HEK293 (cell line): Measurements from ENCODE around the gene LPIN1.
"Not testable (repeated sequence)": the region's sequence is repeated elsewhere in the genome, so short reads cannot be mapped to it uniquely, and the experiment has no call there.

Source experiments
- CTCF ChIA-PET: fragments of 350-600 bp; formaldehyde crosslinking; extraction: SDS; loops from one replicate; lab custom pipeline; 2021; ENCODE audit warnings: antibody characterized with exemption; lab: Yijun Ruan, JAX
- POLR2A ChIA-PET: fragments of 300-600 bp; formaldehyde crosslinking; extraction: SDS; loops from one replicate; lab custom pipeline; 2020; ENCODE audit warnings: antibody characterized with exemption, inconsistent platforms; lab: Yijun Ruan, JAX
- H3K27ac ChIP-seq: fragments of 200-500 bp; sonication (Bioruptor generic); 2 replicates; pipeline ENCODE4 v1.5.1; 2014; ENCODE audit warnings: low read depth, low read length, control low read depth, inconsistent platforms; ENCODE audit errors: extremely low read depth
- H3K36me3 ChIP-seq, 2 experiments: fragments of 200-500 bp in 1 of 2; sonication (Bioruptor generic) in 1 of 2; 1 replicate in 1 of 2; 2 replicates in 1 of 2; pipeline ENCODE4 v1.5.1; 2014 to 2017; ENCODE audit warnings: inconsistent platforms in 2 of 2, low read length in 2 of 2; ENCODE audit not compliant: control insufficient read depth in 2 of 2, insufficient read depth in 1 of 2
- H3K4me1 ChIP-seq: fragments of 200-500 bp; sonication (Bioruptor generic); 2 replicates; pipeline ENCODE4 v1.5.1; 2014; ENCODE audit warnings: mild to moderate bottlenecking, low read length, inconsistent platforms; ENCODE audit not compliant: control insufficient read depth, insufficient read depth
- H3K4me3 ChIP-seq: 2 replicates; pipeline ENCODE4 v1.5.1; 2011; ENCODE audit warnings: low read depth, mild to moderate bottlenecking, control low read depth, low read length, moderate library complexity
- H3K9me3 ChIP-seq: fragments of 200-500 bp; sonication (Bioruptor generic); 2 replicates; pipeline ENCODE4 v1.5.1; 2014; ENCODE audit warnings: low read depth, low read length, inconsistent platforms; ENCODE audit not compliant: control insufficient read depth, insufficient read depth
- GFI1B ChIP-seq: fragments of 450-650 bp; formaldehyde crosslinking; IDR thresholded peaks from 2 replicates; pipeline ENCODE4 v1.5.1; 2016; ENCODE audit warnings: missing biosample characterization, missing genetic modification characterization
- OSR2 ChIP-seq: fragments of 450-650 bp; formaldehyde crosslinking; IDR thresholded peaks from 2 replicates; pipeline ENCODE4 v1.5.1; 2016; ENCODE audit warnings: missing biosample characterization, missing genetic modification characterization
- RBAK ChIP-seq: fragments of 450-650 bp; formaldehyde crosslinking; IDR thresholded peaks from 2 replicates; pipeline ENCODE4 v1.5.1; 2016; ENCODE audit warnings: missing biosample characterization, missing genetic modification characterization
- ZBTB20 ChIP-seq: fragments of 450-650 bp; formaldehyde crosslinking; IDR thresholded peaks from 2 replicates; pipeline ENCODE4 v1.5.1; 2016; ENCODE audit warnings: missing biosample characterization, missing genetic modification characterization
- ZFP41 ChIP-seq: fragments of 450-650 bp; formaldehyde crosslinking; IDR thresholded peaks from 2 replicates; pipeline ENCODE4 v1.5.1; 2016; ENCODE audit warnings: missing biosample characterization, missing genetic modification characterization, borderline replicate concordance
- ZNF155 ChIP-seq: fragments of 450-650 bp; formaldehyde crosslinking; IDR thresholded peaks from 2 replicates; pipeline ENCODE4 v1.5.1; 2016; ENCODE audit warnings: missing biosample characterization, missing genetic modification characterization
- ZNF175 ChIP-seq: fragments of 450-650 bp; formaldehyde crosslinking; IDR thresholded peaks from 2 replicates; pipeline ENCODE4 v1.5.1; 2016; ENCODE audit warnings: missing biosample characterization, missing genetic modification characterization
- ZNF266 ChIP-seq: fragments of 450-650 bp; formaldehyde crosslinking; IDR thresholded peaks from 2 replicates; pipeline ENCODE4 v1.5.1; 2016; ENCODE audit warnings: missing biosample characterization, missing genetic modification characterization, low read depth
- ZNF391 ChIP-seq: fragments of 450-650 bp; formaldehyde crosslinking; IDR thresholded peaks from 2 replicates; pipeline ENCODE4 v1.5.1; 2016; ENCODE audit warnings: low read depth, missing biosample characterization, missing genetic modification characterization, borderline replicate concordance
- ZNF394 ChIP-seq: fragments of 450-650 bp; formaldehyde crosslinking; IDR thresholded peaks from 2 replicates; pipeline ENCODE4 v1.5.1; 2016; ENCODE audit warnings: missing biosample characterization, missing genetic modification characterization, mild to moderate bottlenecking, moderate library complexity, borderline replicate concordance
- ZNF423 ChIP-seq: fragments of 450-650 bp; formaldehyde crosslinking; IDR thresholded peaks from 2 replicates; pipeline ENCODE4 v1.5.1; 2016; ENCODE audit warnings: missing biosample characterization, missing genetic modification characterization
- ZNF558 ChIP-seq: fragments of 450-650 bp; formaldehyde crosslinking; IDR thresholded peaks from 2 replicates; pipeline ENCODE4 v1.5.1; 2016; ENCODE audit warnings: missing biosample characterization, missing genetic modification characterization
- ZNF664 ChIP-seq: fragments of 450-650 bp; formaldehyde crosslinking; IDR thresholded peaks from 2 replicates; pipeline ENCODE4 v1.5.1; 2016; ENCODE audit warnings: missing biosample characterization, missing genetic modification characterization
- ZNF707 ChIP-seq: fragments of 450-650 bp; formaldehyde crosslinking; IDR thresholded peaks from 2 replicates; pipeline ENCODE4 v1.5.1; 2016; ENCODE audit warnings: missing biosample characterization, missing genetic modification characterization
- ZNF791 ChIP-seq: fragments of 450-650 bp; formaldehyde crosslinking; IDR thresholded peaks from 2 replicates; pipeline ENCODE4 v1.5.1; 2016; ENCODE audit warnings: missing biosample characterization, missing genetic modification characterization
- ZSCAN23 ChIP-seq: fragments of 450-650 bp; formaldehyde crosslinking; IDR thresholded peaks from 2 replicates; pipeline ENCODE4 v1.5.1; 2016; ENCODE audit warnings: missing biosample characterization, missing genetic modification characterization
- TF ChIP-seq, protein P1 (sequence below): fragments of 450-650 bp; formaldehyde crosslinking; IDR thresholded peaks from 2 replicates; pipeline ENCODE4 v1.5.1; 2016; ENCODE audit warnings: missing biosample characterization, missing genetic modification characterization
- TF ChIP-seq, protein P2 (sequence below): fragments of 450-650 bp; formaldehyde crosslinking; IDR thresholded peaks from 2 replicates; pipeline ENCODE4 v1.5.1; 2017; ENCODE audit warnings: missing biosample characterization, missing genetic modification characterization
- TF ChIP-seq, protein P3 (sequence below): fragments of 450-650 bp; formaldehyde crosslinking; IDR thresholded peaks from 2 replicates; pipeline ENCODE4 v1.5.0; 2017; ENCODE audit warnings: missing biosample characterization, missing genetic modification characterization, borderline replicate concordance
- TF ChIP-seq, protein P4 (sequence below): fragments of 450-650 bp; formaldehyde crosslinking; IDR thresholded peaks from 2 replicates; pipeline ENCODE4 v1.5.1; 2017; ENCODE audit warnings: missing biosample characterization, mild to moderate bottlenecking, missing genetic modification characterization, moderate library complexity

Gene LPIN1

GRCh38 chr2:11758647-11759046 lies 12.2 kb downstream of the LPIN1 start:
- Histone ChIP-seq H3K27ac (no peak overlapping the region), H3K9me3 (no peaks in the 10 kb centered on the region), H3K4me1 (peaks cover 9% of the 10 kb centered on the region), H3K4me3 (no peak overlapping the region), H3K36me3 (no peaks in the 10 kb centered on the region)
- POLR2A ChIA-PET, result interaction anchor here (0.7 kb wide), 1 partner anchor 72 kb away, joined by 7 read pairs; no protein-coding TSS in a partner anchor
- CTCF ChIA-PET, result interaction anchor here (1.1 kb wide), 2 partner anchors 11 to 20 kb away, joined by 3 read pairs; no protein-coding TSS in a partner anchor
- TF ChIP-seq, protein P1, sequence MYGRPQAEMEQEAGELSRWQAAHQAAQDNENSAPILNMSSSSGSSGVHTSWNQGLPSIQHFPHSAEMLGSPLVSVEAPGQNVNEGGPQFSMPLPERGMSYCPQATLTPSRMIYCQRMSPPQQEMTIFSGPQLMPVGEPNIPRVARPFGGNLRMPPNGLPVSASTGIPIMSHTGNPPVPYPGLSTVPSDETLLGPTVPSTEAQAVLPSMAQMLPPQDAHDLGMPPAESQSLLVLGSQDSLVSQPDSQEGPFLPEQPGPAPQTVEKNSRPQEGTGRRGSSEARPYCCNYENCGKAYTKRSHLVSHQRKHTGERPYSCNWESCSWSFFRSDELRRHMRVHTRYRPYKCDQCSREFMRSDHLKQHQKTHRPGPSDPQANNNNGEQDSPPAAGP (tag by site-specific recombination), result no peak
- TF ChIP-seq ZFP41 (no peak), ZNF391 (tag by site-specific recombination) (no peak), ZSCAN23 (tag by site-specific recombination) (no peak), ZNF423 (no peak), ZBTB20 (tag by site-specific recombination) (no peak), ZNF266 (no peak), ZNF558 (tag by site-specific recombination) (no peak), ZNF791 (tag by site-specific recombination) (no peak), GFI1B (tag by site-specific recombination) (no peak), ZNF175 (tag by site-specific recombination) (no peak), ZNF155 (tag by site-specific recombination) (no peak), ZNF664 (no peak), OSR2 (tag by site-specific recombination) (no peak), ZNF394 (tag by site-specific recombination) (no peak), RBAK (tag by site-specific recombination) (no peak), ZNF707 (tag by site-specific recombination) (no peak)
- TF ChIP-seq, protein P2, sequence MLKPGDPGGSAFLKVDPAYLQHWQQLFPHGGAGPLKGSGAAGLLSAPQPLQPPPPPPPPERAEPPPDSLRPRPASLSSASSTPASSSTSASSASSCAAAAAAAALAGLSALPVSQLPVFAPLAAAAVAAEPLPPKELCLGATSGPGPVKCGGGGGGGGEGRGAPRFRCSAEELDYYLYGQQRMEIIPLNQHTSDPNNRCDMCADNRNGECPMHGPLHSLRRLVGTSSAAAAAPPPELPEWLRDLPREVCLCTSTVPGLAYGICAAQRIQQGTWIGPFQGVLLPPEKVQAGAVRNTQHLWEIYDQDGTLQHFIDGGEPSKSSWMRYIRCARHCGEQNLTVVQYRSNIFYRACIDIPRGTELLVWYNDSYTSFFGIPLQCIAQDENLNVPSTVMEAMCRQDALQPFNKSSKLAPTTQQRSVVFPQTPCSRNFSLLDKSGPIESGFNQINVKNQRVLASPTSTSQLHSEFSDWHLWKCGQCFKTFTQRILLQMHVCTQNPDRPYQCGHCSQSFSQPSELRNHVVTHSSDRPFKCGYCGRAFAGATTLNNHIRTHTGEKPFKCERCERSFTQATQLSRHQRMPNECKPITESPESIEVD (tag by site-specific recombination), result no peak
- TF ChIP-seq, protein P3, sequence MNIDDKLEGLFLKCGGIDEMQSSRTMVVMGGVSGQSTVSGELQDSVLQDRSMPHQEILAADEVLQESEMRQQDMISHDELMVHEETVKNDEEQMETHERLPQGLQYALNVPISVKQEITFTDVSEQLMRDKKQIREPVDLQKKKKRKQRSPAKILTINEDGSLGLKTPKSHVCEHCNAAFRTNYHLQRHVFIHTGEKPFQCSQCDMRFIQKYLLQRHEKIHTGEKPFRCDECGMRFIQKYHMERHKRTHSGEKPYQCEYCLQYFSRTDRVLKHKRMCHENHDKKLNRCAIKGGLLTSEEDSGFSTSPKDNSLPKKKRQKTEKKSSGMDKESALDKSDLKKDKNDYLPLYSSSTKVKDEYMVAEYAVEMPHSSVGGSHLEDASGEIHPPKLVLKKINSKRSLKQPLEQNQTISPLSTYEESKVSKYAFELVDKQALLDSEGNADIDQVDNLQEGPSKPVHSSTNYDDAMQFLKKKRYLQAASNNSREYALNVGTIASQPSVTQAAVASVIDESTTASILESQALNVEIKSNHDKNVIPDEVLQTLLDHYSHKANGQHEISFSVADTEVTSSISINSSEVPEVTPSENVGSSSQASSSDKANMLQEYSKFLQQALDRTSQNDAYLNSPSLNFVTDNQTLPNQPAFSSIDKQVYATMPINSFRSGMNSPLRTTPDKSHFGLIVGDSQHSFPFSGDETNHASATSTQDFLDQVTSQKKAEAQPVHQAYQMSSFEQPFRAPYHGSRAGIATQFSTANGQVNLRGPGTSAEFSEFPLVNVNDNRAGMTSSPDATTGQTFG (tag by site-specific recombination), result no peak
- TF ChIP-seq, protein P4, sequence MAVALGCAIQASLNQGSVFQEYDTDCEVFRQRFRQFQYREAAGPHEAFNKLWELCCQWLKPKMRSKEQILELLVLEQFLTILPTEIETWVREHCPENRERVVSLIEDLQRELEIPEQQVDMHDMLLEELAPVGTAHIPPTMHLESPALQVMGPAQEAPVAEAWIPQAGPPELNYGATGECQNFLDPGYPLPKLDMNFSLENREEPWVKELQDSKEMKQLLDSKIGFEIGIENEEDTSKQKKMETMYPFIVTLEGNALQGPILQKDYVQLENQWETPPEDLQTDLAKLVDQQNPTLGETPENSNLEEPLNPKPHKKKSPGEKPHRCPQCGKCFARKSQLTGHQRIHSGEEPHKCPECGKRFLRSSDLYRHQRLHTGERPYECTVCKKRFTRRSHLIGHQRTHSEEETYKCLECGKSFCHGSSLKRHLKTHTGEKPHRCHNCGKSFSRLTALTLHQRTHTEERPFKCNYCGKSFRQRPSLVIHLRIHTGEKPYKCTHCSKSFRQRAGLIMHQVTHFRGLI, result no peak

DNA sequence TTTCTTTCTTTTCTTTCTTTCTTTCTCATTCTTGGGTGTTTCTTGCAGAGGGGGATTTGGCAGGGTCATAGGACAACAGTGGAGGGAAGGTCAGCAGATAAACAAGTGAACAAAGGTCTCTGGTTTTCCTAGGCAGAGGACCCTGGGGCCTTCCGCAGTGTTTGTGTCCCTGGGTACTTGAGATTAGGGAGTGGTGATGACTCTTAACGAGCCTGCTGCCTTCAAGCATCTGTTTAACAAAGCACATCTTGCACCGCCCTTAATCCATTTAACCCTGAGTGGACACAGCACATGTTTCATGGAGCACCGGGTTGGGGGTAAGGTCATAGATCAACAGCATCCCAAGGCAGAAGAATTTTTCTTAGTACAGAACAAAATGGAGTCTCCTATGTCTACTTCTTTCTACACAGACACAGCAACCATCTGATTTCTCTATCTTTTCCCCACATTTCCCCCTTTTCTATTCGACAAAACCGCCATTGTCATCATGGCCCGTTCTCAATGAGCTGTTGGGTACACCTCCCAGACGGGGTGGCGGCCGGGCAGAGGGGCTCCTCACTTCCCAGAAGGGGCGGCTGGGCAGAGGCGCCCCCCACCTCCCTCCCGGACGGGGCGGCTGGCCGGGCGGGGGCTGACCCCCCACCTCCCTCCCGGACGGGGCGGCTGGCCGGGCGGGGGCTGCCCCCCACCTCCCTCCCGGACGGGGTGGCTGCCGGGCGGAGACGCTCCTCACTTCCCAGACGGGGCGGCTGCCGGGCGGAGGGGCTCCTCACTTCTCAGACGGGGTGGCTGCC lies 12.9 kb downstream of the LPIN1 start:
- H3K4me1 ChIP-seq, H3K27ac ChIP-seq, H3K9me3 ChIP-seq, POLR2A ChIA-PET, H3K36me3 ChIP-seq, H3K4me3 ChIP-seq: not testable (repeated sequence)
- CTCF ChIA-PET, result interaction anchor here (1.1 kb wide), 1 partner anchor 21 kb away, joined by 3 read pairs; no protein-coding TSS in a partner anchor
